Measurements from ENCODE around the gene CRTC3. TPM values are rescaled to one million over a fixed set of nuclear protein-coding genes. Genes with fewer than 3 reads are reported as not detected.

The CRTC3 gene
- total RNA-seq, 1 experiment from 2014 or later: 3.9 TPM

GRCh38 chr15:90553248-90553745, 23.6 kb downstream of the CRTC3 start:
- no peak overlapping the region for H2AFZ ChIP-seq (ENCODE audit: low read length)
- no peak for DNase-seq
- no peak overlapping the region for H3K27ac Mint-ChIP-seq
- no CpG with 5 or more reads among the region's 7 CpGs for WGBS (ENCODE audit: extremely low coverage, insufficient read length, low lambda C conversion rate)
- H4K5ac ChIP-seq (ENCODE audit: insufficient read length, low read depth, low read length): no peak overlapping the region
- no peak overlapping the region for H3T11ph ChIP-seq (ENCODE audit: low read length)
- no peaks in the 10 kb centered on the region for H3K9me3 ChIP-seq (ENCODE audit: control insufficient read depth, low read depth, low read length)
- H2BK5ac ChIP-seq (ENCODE audit: insufficient read length, low read length): no peak overlapping the region
- no peak for TF ChIP-seq CTCF (conservative IDR thresholded peaks at IDR 0.05)
- H3K23me2 ChIP-seq (ENCODE audit: insufficient read length, low read depth, low read length, poor library complexity, severe bottlenecking): no peaks in the 10 kb centered on the region
- H3K79me1 ChIP-seq (ENCODE audit: insufficient read depth, low read depth, low read length, poor library complexity, severe bottlenecking): no peaks in the 10 kb centered on the region
- H2BK120ac ChIP-seq (ENCODE audit: low read depth, low read length, poor library complexity, severe bottlenecking): no peak overlapping the region
- H2AK5ac ChIP-seq (ENCODE audit: insufficient read length, low read length): no peak overlapping the region
- no peaks in the 10 kb centered on the region for H3K79me2 ChIP-seq (ENCODE audit: insufficient read depth, low read length)
- H3K18ac ChIP-seq (ENCODE audit: insufficient read length, low read depth, low read length): no peak overlapping the region
- no peak overlapping the region for H4K8ac ChIP-seq (replicated peaks; ENCODE audit: insufficient read length, low read depth, low read length)
- no peak overlapping the region for H3K4ac ChIP-seq (ENCODE audit: low read depth, low read length)
- H3K9ac ChIP-seq (ENCODE audit: extremely low read depth, insufficient read length, low read length): no peak overlapping the region
- H3K4me3 Mint-ChIP-seq: no peak overlapping the region
- H3K4me2 ChIP-seq (ENCODE audit: insufficient read depth, insufficient read length, low read length): no peak overlapping the region
- H3K36me3 Mint-ChIP-seq (ENCODE audit: insufficient read depth in 1 of 3, low read depth in 3 of 3): no peaks in the 10 kb centered on the region; a peak in 1 of 7 replicates
- no peak overlapping the region for H3K56ac ChIP-seq (ENCODE audit: insufficient read length, low read depth, low read length)
- H3K27ac ChIP-seq (ENCODE audit: insufficient read length, low read depth, low read length): no peak overlapping the region
- H2BK15ac ChIP-seq (ENCODE audit: low read depth, low read length): no peak overlapping the region
- peaks cover 3 to 14% of the 10 kb centered on the region in 2 experiments; a peak in 3 of 4 replicates for H3K4me1 Mint-ChIP-seq
- no peaks in the 10 kb centered on the region for H3K27me3 Mint-ChIP-seq (ENCODE audit: low read depth)
- H2BK12ac ChIP-seq (ENCODE audit: insufficient read length, low read depth, low read length): no peak overlapping the region
- H3K4me1 ChIP-seq (ENCODE audit: insufficient read depth, low read length): no peaks in the 10 kb centered on the region; the same call in 1 of the 2 replicates
- H3K9me3 Mint-ChIP-seq: no peaks in the 10 kb centered on the region
- H2BK20ac ChIP-seq (ENCODE audit: low read depth, low read length, poor library complexity, severe bottlenecking): no peak overlapping the region
- no peak overlapping the region for H3K14ac ChIP-seq (ENCODE audit: insufficient read depth, low read length)
- H3K27me3 ChIP-seq (ENCODE audit: insufficient read depth, low read length): no peaks in the 10 kb centered on the region
- H4K91ac ChIP-seq (ENCODE audit: insufficient read length, low read depth, low read length): no peak overlapping the region
- H4K20me1 ChIP-seq (ENCODE audit: control insufficient read depth, insufficient read depth, insufficient read length): no peaks in the 10 kb centered on the region
- H3K23ac ChIP-seq (ENCODE audit: insufficient read length, low read depth, low read length): no peak overlapping the region
